ENCODE results near the gene PATJ. TPM values are rescaled to one million over a fixed set of nuclear protein-coding genes. Genes with fewer than 3 reads are reported as not detected.
"Not testable (repeated sequence)": the region's sequence is repeated elsewhere in the genome, so short reads cannot be mapped to it uniquely, and the experiment has no call there.

PATJ gene
- total RNA-seq, 1 donor: 8.4 TPM

DNA sequence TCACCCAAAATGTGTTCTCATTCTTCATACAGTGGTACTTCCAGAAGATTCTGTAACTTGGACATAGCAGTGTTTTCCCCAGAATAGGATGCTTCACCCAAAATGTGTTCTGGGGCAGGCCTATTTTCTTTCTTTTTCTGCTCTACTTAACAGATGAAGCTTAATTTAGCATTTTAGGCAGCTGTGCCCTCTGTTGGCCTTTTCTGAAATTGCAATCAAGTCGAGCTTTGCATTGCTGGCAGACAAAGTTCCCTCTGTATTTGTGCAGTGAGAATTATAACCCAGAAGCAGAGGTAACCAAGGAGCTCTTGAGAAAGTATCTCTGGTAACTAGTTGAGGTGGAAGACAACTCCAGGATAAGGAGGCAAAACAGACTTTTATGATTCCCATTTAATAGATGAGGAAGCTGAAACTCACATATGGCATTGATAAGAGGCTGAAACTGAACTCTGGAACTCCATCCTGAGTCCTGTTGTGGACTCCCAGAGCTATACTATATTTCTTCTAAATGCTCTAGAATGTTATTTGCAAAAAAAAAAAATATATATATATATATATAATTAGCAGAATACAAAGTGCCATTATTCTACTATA is 402.1 kb downstream of the PATJ start:
- H3K4me3 ChIP-seq (ENCODE audit: low read depth, low read length): no peak overlapping the region
- TF ChIP-seq, protein P1, sequence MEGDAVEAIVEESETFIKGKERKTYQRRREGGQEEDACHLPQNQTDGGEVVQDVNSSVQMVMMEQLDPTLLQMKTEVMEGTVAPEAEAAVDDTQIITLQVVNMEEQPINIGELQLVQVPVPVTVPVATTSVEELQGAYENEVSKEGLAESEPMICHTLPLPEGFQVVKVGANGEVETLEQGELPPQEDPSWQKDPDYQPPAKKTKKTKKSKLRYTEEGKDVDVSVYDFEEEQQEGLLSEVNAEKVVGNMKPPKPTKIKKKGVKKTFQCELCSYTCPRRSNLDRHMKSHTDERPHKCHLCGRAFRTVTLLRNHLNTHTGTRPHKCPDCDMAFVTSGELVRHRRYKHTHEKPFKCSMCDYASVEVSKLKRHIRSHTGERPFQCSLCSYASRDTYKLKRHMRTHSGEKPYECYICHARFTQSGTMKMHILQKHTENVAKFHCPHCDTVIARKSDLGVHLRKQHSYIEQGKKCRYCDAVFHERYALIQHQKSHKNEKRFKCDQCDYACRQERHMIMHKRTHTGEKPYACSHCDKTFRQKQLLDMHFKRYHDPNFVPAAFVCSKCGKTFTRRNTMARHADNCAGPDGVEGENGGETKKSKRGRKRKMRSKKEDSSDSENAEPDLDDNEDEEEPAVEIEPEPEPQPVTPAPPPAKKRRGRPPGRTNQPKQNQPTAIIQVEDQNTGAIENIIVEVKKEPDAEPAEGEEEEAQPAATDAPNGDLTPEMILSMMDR (IDR thresholded peaks at IDR 0.05; ENCODE audit: insufficient read depth, low read length): peak; percentile 85
- DNase-seq (ENCODE audit: low read depth): peak; percentile 69

DNA sequence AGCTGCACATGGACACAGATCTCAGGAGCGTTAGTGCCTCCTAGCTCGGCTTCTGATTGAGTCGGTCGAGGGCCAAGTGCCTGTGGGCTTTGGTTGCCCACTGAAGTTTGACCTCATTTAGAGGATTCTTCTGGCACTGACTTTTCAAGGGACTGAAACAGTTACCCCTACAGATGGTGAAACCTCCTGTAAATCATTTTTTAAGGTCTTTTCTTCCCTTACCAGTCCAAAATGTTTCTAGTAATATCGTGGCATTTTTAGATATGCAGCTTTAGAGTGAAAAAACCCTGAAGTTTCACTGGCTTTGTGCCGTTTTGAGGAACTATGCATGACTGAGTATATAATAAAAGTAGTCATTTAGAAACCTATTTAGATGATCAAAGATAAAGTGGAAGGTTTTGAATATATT is 417.7 kb downstream of the PATJ start:
- no peak overlapping the region for H3K4me3 ChIP-seq (ENCODE audit: low read depth, low read length)
- TF ChIP-seq, protein P1 (IDR thresholded peaks at IDR 0.05; ENCODE audit: insufficient read depth, low read length): no peak
- no peak for DNase-seq (ENCODE audit: low read depth)

DNA sequence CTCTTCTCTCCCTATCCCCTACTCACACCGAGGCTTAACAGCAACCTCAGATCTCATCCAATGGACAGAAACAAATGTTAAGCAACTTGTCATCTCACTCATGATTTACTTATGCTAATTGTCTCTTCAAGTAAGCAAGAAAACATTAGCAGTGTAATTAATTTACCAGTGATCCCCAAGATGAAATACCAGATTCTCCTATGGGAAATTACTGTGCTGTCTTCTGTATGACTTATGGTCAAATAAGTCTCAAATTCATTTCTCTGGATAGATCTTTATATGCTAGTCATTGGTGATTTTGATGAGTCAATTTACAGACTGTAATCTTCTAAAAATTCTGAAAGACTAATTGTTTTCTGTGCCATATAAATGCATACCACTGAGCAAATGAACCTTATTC is 419.4 kb downstream of the PATJ start:
- DNase-seq (ENCODE audit: low read depth): no peak
- TF ChIP-seq, protein P1 (IDR thresholded peaks at IDR 0.05; ENCODE audit: insufficient read depth, low read length): no peak
- no peak overlapping the region for H3K4me3 ChIP-seq (ENCODE audit: low read depth, low read length)

DNA sequence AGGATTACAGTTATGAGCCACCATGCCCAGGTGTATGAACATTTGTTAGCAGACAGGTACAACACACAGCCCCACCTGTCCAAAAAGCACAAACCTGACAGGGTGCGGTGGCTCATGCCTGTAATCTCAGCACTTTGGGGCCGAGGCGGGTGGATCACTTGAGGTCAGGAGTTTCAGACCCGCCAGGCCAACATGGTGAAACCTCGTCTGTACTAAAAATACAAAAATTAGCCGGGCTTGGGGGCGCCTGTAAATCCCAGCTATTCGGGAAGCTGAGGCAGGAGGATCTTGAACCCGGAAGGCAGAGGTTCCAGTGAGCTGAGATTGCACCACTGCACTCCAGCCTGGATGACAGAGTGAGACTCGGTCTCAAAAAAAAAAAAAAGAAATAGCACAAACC is 428.1 kb downstream of the PATJ start:
- not testable (repeated sequence) for DNase-seq (ENCODE audit: low read depth); H3K4me3 ChIP-seq (ENCODE audit: low read depth, low read length)

DNA sequence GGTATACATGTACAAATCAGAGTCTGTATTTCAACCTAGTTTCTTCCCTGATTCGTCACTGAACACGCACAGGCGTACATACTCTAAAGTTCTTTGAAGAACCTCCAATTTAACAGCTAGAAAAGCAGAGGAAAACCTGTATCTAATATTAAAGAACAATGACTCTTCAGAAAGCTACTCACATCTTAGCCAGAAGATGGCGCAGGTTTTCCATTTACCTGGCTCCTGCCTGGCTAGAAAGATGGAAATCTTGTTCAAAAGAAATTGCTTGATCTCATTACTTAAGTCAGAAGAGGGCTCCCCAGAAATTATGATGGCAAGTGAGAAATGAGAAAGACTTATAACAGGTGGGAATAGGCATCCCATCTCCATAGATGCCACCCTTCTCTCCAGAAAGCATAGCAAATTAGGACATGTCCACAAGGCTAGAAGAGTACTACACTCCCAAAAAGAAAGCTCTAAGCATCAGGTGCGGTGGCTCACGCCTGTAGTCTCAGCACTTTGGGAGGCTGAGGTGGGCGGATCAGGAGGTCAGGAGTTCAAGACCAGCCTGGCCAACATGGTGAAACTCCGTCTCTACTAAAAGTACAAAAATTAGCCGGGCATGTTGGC is 433.4 kb downstream of the PATJ start:
- peak; percentile 71 for DNase-seq (ENCODE audit: low read depth)
- no peak overlapping the region for H3K4me3 ChIP-seq (ENCODE audit: low read depth, low read length)
- TF ChIP-seq, protein P1 (IDR thresholded peaks at IDR 0.05; ENCODE audit: insufficient read depth, low read length): peak; percentile 82

DNA sequence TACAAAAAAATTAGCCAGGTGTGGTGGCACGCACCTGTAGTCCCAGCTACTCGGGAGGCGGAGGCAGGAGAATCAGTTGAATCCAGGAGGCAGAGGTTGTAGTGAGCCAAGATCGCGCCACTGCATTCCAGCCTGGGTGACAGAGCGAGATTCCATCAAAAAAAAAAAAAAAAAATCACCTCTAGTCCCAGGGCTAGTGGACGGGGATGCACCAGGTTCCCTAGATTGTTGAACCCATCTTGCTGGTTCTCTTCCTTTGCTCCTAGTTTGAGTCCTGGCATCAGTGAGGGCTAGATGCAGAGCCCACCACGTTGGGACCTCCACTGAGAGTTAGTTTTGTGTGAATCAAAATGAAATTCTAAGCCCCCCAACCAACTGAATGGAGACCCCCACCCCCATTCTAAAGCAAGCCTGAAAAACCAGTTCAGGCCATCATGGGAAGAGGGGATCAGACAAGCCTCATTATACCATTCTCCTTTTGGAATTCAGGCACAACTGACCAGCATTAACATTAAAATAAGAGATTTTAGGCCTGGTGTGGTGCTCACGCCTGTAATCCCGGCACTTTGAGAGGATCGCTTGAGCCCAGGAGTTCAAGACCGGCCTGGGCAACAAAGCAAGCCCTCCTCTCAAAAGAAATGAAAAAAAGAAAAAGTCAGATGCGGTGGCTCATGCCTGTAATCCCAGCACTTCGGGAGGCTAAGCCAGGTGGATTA is 434.5 kb downstream of the PATJ start:
- TF ChIP-seq, protein P1 (IDR thresholded peaks at IDR 0.05; ENCODE audit: insufficient read depth, low read length): no peak
- DNase-seq (ENCODE audit: low read depth): no peak

DNA sequence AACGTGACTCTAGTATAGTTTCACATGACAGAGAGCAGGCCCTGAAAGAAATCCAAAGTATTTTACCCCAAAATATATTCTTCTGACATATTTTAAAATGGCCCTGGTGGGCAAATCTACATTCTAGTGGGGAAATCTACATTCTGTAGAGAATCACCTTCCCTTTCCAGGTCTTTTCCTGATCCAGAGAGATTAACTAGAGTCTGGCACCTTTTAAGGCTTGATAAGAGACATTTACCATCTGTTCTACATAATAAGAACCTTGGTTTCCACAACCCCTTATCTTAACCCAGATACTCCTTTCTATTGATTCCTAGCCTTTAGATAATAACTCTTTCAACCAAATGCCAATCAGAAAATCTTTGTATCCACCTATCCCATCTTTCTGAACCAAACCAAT is 435.3 kb downstream of the PATJ start:
- TF ChIP-seq, protein P1 (IDR thresholded peaks at IDR 0.05; ENCODE audit: insufficient read depth, low read length): no peak
- H3K4me3 ChIP-seq (ENCODE audit: low read depth, low read length): no peak overlapping the region
- DNase-seq (ENCODE audit: low read depth): no peak

More for the DNA sequence above, 434.5 kb downstream of the PATJ start:
- no peak overlapping the region for H3K4me3 ChIP-seq (ENCODE audit: low read depth, low read length)

Data from fibroblast of the aortic adventitia (primary cell).